Astrocyte (in vitro differentiated cells and primary cell): ENCODE data around the gene S100A12. TPM values are rescaled to one million over a fixed set of nuclear protein-coding genes. Genes with fewer than 3 reads are reported as not detected.

ENCODE experiments used
- DNase-seq: peaks from one replicate; pipeline ENCODE4 v3.0.0-alpha.2; 2010; ENCODE audit warnings: low read depth
- FAIRE-seq: peaks from 2 replicates; lab custom pipeline; 2011; peaks lifted over from hg19 to GRCh38; lab: Jason Lieb, UNC
- H2AFZ ChIP-seq: 2 replicates; pipeline ENCODE4 v1.6.0; 2012; ENCODE audit warnings: low read depth, low read length, inconsistent platforms
- H3K27ac ChIP-seq: 2 replicates; pipeline ENCODE4 v1.5.1; 2011; ENCODE audit warnings: low read depth, low read length, inconsistent platforms
- H3K27me3 ChIP-seq: 2 replicates; pipeline ENCODE4 v1.6.0; 2011; ENCODE audit warnings: low read length, inconsistent platforms; ENCODE audit not compliant: insufficient read depth
- H3K36me3 ChIP-seq: 2 replicates; pipeline ENCODE4 v1.5.1; 2011; ENCODE audit warnings: low read length, inconsistent platforms; ENCODE audit not compliant: insufficient read depth
- H3K4me1 ChIP-seq: 2 replicates; pipeline ENCODE4 v1.5.1; 2011; ENCODE audit warnings: low read length, inconsistent platforms; ENCODE audit not compliant: insufficient read depth
- H3K4me2 ChIP-seq: 2 replicates; pipeline ENCODE4 v1.6.0; 2012; ENCODE audit warnings: low read length, inconsistent platforms
- H3K4me3 ChIP-seq: 2 replicates; pipeline ENCODE4 v1.5.1; 2011; ENCODE audit warnings: low read depth, mild to moderate bottlenecking, low read length, inconsistent platforms; ENCODE audit not compliant: insufficient read depth
- H3K79me2 ChIP-seq: 2 replicates; pipeline ENCODE4 v1.6.0; 2012; ENCODE audit warnings: mild to moderate bottlenecking, low read length, inconsistent platforms; ENCODE audit not compliant: insufficient read depth
- H3K9ac ChIP-seq: 2 replicates; pipeline ENCODE4 v1.6.0; 2012; ENCODE audit warnings: mild to moderate bottlenecking, low read length, inconsistent platforms
- H3K9me3 ChIP-seq: 2 replicates; pipeline ENCODE4 v1.5.1; 2012; ENCODE audit warnings: low read depth, mild to moderate bottlenecking, low read length, inconsistent platforms; ENCODE audit not compliant: insufficient read depth
- H4K20me1 ChIP-seq: 2 replicates; pipeline ENCODE4 v1.6.0; 2012; ENCODE audit warnings: low read length, inconsistent platforms; ENCODE audit not compliant: insufficient read depth
- H3K27ac Mint-ChIP-seq: one replicate; pipeline ENCODE4 v1.8.0; 2021; ENCODE audit warnings: mild to moderate bottlenecking, mixed read lengths; ENCODE audit not compliant: unreplicated experiment
- H3K27me3 Mint-ChIP-seq: one replicate; pipeline ENCODE4 v1.8.0; 2021; ENCODE audit warnings: low read depth, mixed read lengths; ENCODE audit not compliant: unreplicated experiment
- H3K36me3 Mint-ChIP-seq: one replicate; pipeline ENCODE4 v1.8.0; 2021; ENCODE audit warnings: low read depth, mixed read lengths; ENCODE audit not compliant: unreplicated experiment
- H3K4me1 Mint-ChIP-seq: one replicate; pipeline ENCODE4 v1.8.0; 2021; ENCODE audit warnings: low read depth, mixed read lengths; ENCODE audit not compliant: unreplicated experiment
- H3K4me3 Mint-ChIP-seq: one replicate; pipeline ENCODE4 v1.8.0; 2021; ENCODE audit warnings: mild to moderate bottlenecking, moderate library complexity, mixed read lengths; ENCODE audit not compliant: unreplicated experiment
- H3K9me3 Mint-ChIP-seq: one replicate; pipeline ENCODE4 v1.8.0; 2021; ENCODE audit warnings: mild to moderate bottlenecking, mixed read lengths; ENCODE audit not compliant: unreplicated experiment
- CTCF ChIP-seq: IDR thresholded peaks from 2 replicates; pipeline ENCODE4 v1.5.1; 2011; ENCODE audit warnings: low read depth, mild to moderate bottlenecking, inconsistent platforms, low read length, moderate library complexity; ENCODE audit not compliant: insufficient read depth
- EZH2 ChIP-seq: IDR thresholded peaks from 2 replicates; pipeline ENCODE4 v1.6.1; 2012; ENCODE audit warnings: mild to moderate bottlenecking, low read length, inconsistent platforms; ENCODE audit not compliant: insufficient read depth
- total RNA-seq: library from RNA; stranded (reverse); gene quantifications from 2 replicates; pipeline ENCODE4 v1.2.1, GENCODE V29; 2021

S100A12 gene
- total RNA-seq, 1 donor from 2014 or later, result not detected

- Histone ChIP-seq H3K27me3 (no peaks in the 10 kb centered on the region), H3K27ac (no peak overlapping the region), H3K4me2 (no peak overlapping the region), H3K79me2 (no peaks in the 10 kb centered on the region), H2AFZ (no peak overlapping the region), H3K36me3 (no peaks in the 10 kb centered on the region), H3K9me3 (no peaks in the 10 kb centered on the region), H4K20me1 (no peaks in the 10 kb centered on the region), H3K4me3 (no peak overlapping the region), H3K4me1 (no peaks in the 10 kb centered on the region), H3K9ac (no peak overlapping the region)
- DNase-seq (no peak), FAIRE-seq (no peak)
- H3K4me3 Mint-ChIP-seq, result no peak overlapping the region
- H3K9me3 Mint-ChIP-seq, result no peaks in the 10 kb centered on the region
- peaks cover 42% of the 10 kb centered on the region for H3K27me3 Mint-ChIP-seq
- H3K4me1 Mint-ChIP-seq, result no peaks in the 10 kb centered on the region
- H3K27ac Mint-ChIP-seq, result no peak overlapping the region
- TF ChIP-seq CTCF (no peak), EZH2 (no peak)
- H3K36me3 Mint-ChIP-seq, result peaks cover 2% of the 10 kb centered on the region
Observed at GRCh38 chr1:153370146-153370545, 5.3 kb downstream of the S100A12 start.

DNA sequence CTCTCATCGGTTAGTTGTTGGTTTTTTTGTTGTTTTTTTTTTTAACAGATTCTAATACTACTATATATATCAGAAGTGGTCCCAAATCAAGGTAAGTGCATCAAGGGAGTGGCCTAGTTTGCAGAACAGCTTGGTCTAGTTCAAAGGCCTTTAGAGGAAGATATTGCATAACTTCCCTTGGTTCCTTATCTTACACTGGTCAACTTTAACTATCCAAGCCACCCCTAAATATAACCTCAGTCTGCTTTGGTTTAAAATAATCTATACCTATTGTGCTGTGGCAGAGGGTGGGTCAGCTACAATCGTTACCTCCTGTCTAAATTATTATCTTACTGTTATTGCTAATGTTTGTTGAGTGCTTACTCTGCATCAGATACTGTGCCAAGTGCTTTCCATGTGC, 6.9 kb downstream of the S100A12 start:
- H3K4me1 Mint-ChIP-seq, result no peaks in the 10 kb centered on the region
- DNase-seq (no peak), FAIRE-seq (no peak)
- peaks cover 55% of the 10 kb centered on the region for H3K27me3 Mint-ChIP-seq
- H3K4me1 ChIP-seq, result no peaks in the 10 kb centered on the region
- TF ChIP-seq CTCF, result no peak
- TF ChIP-seq EZH2, result no peak
- no peaks in the 10 kb centered on the region for H3K9me3 Mint-ChIP-seq
- no peaks in the 10 kb centered on the region for H3K36me3 ChIP-seq
- H3K27me3 ChIP-seq, result no peaks in the 10 kb centered on the region
- no peak overlapping the region for H3K27ac Mint-ChIP-seq
- H3K4me3 ChIP-seq, result no peak overlapping the region
- H2AFZ ChIP-seq, result no peak overlapping the region
- no peaks in the 10 kb centered on the region for H4K20me1 ChIP-seq
- H3K4me3 Mint-ChIP-seq, result no peak overlapping the region
- H3K9ac ChIP-seq, result no peak overlapping the region
- H3K9me3 ChIP-seq, result no peaks in the 10 kb centered on the region
- no peaks in the 10 kb centered on the region for H3K79me2 ChIP-seq
- H3K27ac ChIP-seq, result no peak overlapping the region
- peaks cover 2% of the 10 kb centered on the region for H3K36me3 Mint-ChIP-seq
- no peak overlapping the region for H3K4me2 ChIP-seq

DNA sequence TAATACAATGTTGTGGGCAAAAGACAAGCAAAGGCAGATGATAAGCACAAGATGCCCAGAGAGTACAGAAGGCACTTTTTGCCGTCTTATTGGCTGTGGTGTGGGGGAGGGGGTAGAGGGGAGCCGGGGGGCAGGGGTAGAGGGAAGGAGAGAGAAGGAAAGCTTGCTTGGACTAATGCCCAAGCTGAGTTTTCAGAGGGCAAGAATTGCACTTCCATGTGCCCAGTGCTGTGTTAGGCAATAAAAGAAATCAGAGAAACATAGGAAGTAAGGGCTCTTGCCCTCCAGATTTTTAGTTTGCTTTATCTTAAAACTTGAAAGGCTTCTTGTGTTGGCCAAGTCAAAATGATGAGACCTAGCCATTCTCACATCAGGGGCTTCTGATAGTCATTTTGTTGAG, 8.3 kb downstream of the S100A12 start:
- H3K79me2 ChIP-seq, result no peaks in the 10 kb centered on the region
- TF ChIP-seq EZH2, result no peak
- no peak for TF ChIP-seq CTCF
- H3K27me3 ChIP-seq, result no peaks in the 10 kb centered on the region
- H3K27ac ChIP-seq, result no peak overlapping the region
- no peak overlapping the region for H3K4me3 ChIP-seq
- H3K9ac ChIP-seq, result no peak overlapping the region
- DNase-seq (no peak), FAIRE-seq (no peak)
- H3K4me2 ChIP-seq, result no peak overlapping the region
- Mint-ChIP-seq H3K27ac (no peak overlapping the region), H3K36me3 (peaks cover 2% of the 10 kb centered on the region), H3K4me1 (no peaks in the 10 kb centered on the region), H3K27me3 (peaks cover 62% of the 10 kb centered on the region), H3K9me3 (no peaks in the 10 kb centered on the region), H3K4me3 (no peak overlapping the region)
- H3K36me3 ChIP-seq, result no peaks in the 10 kb centered on the region
- H2AFZ ChIP-seq, result no peak overlapping the region
- no peaks in the 10 kb centered on the region for H4K20me1 ChIP-seq
- no peaks in the 10 kb centered on the region for H3K4me1 ChIP-seq
- no peaks in the 10 kb centered on the region for H3K9me3 ChIP-seq
